HG03575 (cell line): ENCODE results near the gene SNTB2.
"Not testable (repeated sequence)": the region's sequence is repeated elsewhere in the genome, so short reads cannot be mapped to it uniquely, and the experiment has no call there.

ENCODE experiments used
- ATAC-seq: cut with Tn5 transposase; IDR thresholded peaks from one replicate; pipeline ENCODE4 v1.9.1; 2021; ENCODE audit not compliant: unreplicated experiment, insufficient number of reproducible peaks, low FRiP score; ENCODE audit errors: extremely low read depth

SNTB2 gene

GRCh38 chr16:69270831-69271230, 83.9 kb downstream of the SNTB2 start:
- ATAC-seq, result no peak

- no peak for ATAC-seq
Measured at GRCh38 chr16:69273009-69273408, 86.0 kb downstream of the SNTB2 start.

DNA sequence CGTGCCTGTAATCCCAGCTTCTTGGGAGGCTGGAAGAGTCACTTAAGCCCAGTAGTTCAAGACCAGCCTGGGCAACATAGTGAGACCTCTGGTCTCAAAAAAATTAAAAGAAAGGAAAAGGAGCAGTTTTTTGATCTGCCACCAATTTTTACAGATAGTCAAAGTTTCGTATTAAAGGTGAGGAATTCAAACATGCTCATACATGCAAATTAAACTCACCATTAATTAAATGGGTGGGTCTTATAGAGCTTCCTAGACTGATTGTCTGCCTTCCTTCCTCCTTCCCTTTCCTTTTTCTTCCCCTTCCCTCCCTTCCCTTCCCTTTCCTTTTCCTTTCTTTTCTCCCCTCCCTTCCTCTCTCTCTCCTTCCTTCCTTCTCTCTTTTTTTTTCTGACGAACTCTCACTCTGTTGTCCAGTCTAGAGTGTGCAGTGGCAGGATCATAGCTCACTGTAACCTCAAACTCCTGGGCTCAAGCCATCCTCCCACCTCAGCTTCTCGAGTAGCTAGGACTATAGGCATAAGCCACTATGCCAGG, 87.8 kb downstream of the SNTB2 start:
- no peak for ATAC-seq

DNA sequence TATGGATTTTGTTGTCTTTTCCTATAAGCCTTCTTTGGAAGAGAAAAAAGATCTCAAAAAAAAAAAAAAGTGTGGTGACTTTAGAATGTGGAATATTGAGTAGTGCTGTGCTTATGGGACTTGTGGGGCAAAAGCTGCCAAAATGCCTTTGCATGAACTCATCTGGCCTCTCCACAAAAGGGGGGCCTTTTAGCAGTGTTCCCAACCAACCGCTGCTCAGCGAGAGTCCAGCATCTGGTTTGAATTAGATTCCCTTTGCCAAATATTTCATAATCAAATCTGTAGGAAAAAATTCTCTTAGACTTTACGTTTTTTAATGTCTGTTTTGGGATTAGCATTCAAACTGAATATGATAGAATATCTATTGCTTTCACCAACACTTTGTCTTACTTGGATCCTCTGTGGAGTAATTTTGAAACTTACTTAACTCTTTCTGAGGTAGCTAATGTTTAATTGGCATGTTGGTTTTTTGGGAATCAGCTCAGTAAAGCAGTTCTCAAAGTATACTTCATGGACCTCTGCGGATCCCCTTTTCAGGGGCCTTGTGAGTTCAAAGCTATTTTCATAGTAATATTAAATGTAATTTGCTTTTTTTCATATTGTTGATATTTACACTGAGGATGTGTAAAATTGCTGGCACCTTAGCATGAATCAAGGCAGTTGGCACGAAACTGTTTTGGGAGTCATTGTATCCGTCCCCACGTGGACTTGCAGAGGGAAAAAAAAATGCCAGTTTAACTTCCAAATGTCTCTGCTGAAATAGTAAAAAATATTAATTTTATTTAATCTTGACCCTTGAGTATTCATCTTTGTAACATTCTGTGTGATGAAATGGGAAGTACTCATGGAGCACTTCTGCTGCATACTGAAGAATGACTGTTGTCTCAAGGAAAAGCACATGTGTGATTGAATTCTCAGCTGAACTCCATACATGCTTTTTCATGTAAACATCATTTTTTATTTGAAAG, 89.5 kb downstream of the SNTB2 start:
- ATAC-seq, result no peak

DNA sequence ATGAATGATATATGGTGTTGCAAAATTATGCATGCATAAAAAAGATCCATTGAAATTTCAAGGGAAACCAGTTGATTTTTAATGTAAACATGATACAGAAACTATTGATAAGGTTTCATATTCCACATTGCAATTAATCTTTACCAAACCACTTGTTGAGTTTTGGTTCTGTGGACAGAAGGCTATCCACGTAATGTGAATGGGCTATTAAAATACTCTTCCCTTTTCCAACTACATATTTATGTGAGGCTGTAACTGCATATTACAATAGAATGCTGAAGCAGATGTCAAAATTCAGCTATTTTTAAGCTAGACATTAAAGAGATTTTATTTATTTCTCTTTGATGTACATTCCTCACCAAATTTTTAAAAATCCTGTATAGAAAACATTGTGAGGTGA, 90.4 kb downstream of the SNTB2 start:
- ATAC-seq, result no peak

- no peak for ATAC-seq
Measured at GRCh38 chr16:69283851-69284250, 96.9 kb downstream of the SNTB2 start.

- no peak for ATAC-seq
Measured at GRCh38 chr16:69285240-69285639, 98.3 kb downstream of the SNTB2 start.

GRCh38 chr16:69286941-69287713, 100.2 kb downstream of the SNTB2 start:
- no peak for ATAC-seq

DNA sequence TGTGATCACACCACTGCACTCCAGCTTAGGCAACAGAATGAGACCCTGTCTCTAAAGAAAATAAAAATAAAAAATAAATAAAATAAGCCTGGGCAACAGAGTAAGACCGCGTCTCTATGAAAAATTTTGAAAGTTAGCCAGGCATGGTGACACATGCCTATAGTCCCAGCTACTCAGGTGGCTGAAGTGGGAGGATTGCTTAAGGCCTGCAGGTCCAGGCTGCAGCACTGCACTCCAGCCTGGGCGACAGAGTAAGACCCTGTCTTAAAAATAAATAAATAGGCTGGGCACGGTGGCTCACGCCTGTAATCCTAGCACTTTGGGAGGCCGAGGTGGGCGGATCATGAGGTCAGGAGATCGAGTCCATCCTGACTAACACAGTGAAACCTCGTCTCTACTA, 104.7 kb downstream of the SNTB2 start:
- ATAC-seq, result not testable (repeated sequence)

GRCh38 chr16:69293401-69293800, 106.4 kb downstream of the SNTB2 start:
- no peak for ATAC-seq

GRCh38 chr16:69294051-69294450, 107.1 kb downstream of the SNTB2 start:
- ATAC-seq, result no peak

DNA sequence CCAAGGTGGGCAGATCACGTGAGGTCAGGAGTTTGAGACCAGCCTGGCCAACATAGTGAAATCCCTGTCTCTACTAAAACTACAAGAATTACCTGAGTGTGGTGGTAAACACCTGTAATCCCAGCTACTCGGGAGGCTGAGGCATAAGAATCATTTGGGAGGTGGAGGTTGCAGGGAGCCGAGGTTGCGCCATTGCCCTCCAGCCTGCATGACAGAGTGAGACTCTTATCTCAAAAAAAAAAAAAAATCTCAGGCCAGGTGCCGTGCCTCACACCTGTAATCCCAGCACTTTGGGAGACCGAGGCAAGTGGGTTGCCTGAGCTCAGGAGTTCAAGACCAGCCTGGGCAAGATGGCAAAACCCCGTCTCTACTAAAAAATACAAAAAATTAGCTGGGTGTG, 109.8 kb downstream of the SNTB2 start:
- ATAC-seq, result not testable (repeated sequence)

DNA sequence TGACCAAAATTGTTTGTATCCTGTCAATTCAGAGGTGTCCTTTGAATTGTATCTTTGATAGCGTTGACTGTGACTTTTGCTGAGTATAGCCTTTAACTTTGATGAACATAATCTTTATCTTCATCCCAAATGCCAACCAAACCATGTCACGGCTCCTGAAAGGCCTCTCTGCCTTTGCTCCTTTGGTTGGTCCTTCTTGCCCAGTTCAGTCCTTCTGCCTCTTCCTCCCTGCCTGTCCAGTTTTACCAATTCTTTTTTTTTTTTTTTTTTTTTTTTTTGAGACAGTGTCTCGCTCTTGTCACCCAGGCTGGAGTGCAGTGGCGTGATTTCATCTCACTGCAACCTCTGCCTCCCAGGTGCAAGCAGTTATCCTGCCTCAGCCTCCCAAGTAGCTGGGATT, 111.3 kb downstream of the SNTB2 start:
- no peak for ATAC-seq

- ATAC-seq, result no peak
Measured at GRCh38 chr16:69301187-69301586, 114.2 kb downstream of the SNTB2 start.

DNA sequence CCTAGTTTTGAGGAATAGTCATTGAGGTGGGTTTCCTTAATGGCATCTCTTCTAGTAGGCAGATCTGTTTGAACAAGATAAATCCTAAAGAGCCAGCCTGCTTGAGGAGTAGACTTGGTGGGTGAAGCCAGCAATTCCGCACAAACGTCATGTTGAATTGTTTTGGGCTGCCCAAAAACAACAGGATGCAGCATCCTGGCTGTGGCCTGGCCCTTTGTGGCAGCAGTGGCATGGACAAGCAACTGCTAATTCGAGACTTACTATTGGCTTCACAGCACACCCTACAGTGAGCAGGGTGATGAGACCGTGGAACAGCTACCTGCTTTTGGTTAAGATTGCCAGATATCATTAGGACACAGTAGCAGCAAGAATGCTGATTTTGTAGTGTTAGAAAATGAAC, 114.9 kb downstream of the SNTB2 start:
- ATAC-seq, result no peak

DNA sequence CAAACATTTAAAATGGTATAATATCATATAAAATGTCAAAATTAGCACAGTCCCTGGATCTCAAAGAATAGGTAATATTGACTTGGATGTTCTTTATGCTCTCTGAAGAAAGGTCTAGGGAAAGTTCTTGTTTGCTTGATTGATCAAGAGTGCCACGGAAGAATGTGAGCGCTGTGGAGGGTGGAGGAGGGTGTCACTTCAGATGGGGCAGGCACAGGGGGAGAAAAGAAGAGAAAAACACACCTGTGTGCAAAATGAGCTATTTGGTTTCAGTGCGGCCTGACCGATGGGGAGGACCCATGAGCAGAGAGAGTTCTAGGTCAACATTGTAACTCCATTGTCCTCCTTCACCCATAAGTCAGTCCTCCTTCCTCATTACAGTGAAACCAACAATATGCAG, 115.3 kb downstream of the SNTB2 start:
- ATAC-seq, result no peak

DNA sequence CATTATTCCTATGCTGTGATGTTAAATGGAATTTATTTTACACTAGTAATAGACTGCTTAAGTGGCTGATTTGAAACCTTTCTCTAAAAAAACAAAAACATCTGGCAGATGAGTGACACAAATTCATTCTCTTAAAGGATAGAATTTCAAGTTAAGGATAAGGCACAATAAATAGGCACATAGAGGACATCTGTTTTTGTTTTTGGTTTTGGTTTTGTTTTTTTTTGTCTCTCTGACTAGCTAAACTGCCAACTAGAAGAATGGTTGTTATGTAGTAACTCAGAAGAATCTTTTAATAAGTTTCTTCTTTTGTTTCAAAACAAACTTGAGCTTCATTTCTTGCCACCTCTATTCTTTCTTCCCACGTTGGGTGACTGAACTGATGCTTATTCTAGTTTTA, 119.1 kb downstream of the SNTB2 start:
- no peak for ATAC-seq

- no peak for ATAC-seq
Measured at GRCh38 chr16:69307091-69307490, 120.1 kb downstream of the SNTB2 start.

GRCh38 chr16:69307856-69308255, 120.9 kb downstream of the SNTB2 start:
- ATAC-seq, result no peak

DNA sequence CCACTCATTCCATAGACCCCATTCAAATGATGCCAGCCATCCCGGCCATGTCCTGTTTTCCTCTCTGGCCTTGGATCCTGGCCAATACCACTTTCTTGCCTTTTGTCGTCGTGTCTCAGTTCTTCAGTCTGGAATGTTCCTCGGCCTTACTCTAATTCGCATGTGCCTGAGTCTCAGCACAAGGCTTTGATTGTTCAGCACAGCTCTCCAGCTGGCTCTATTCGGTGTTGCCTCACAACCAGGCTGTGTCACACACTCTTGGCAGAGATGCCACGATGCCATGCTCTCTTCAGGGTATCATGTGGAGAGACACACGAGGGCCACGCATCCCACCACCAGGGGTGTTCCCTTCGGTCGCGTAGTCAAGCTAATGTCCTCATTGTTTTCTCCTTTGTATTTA, 122.4 kb downstream of the SNTB2 start:
- no peak for ATAC-seq
